Nasal cavity respiratory epithelium epithelial cell of viscerocranial mucosa (primary cell): ENCODE results near the gene ZNF320. TPM values are rescaled to one million over a fixed set of nuclear protein-coding genes. Genes with fewer than 3 reads are reported as not detected.

ENCODE experiments used
- total RNA-seq: library from RNA; depleted of rRNA; stranded (reverse); fragments of >200 nt; gene quantifications from 2 replicates; pipeline ENCODE4 v1.2.3, GENCODE V29; 2014

Gene ZNF320
- 18.5 and 22.7 TPM in 2 replicates for total RNA-seq

DNA sequence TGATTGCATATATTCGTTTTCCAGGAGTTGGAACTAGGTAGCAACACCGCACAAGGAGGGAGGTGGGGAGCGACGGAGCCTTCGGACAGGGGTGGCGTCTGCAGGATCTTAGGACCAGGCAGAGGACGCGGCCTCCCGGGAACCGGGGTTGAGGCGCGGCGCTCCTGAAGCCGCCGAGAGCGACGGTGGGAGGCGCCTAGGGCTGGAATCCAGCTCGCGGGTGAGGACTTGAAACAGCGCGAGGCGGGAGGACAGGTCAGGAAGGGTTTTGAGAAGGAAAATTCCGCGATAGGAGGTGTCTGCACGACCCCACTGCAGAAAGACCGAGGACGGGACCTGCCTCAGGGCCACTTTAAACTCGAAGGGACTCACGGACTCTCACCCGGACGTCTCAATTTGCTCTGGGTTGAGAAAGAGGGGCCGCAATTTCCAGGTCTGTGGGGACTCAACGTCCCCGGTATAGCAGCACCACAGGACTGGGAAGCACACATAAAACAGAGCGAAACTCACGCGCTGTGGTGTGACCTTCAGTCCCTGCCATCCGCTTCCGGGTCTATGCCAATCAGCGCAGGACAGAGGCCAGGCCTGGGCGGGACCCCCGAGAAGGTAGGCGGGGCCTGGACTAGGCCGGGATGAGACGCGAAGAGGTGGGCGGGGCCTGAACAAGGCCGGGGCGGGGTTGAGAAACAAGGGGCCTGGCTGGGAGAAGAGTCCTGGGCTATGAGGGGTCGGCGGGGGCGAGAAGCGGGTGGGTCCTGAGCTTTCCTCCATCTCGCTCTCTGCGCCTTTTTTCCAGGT is at the start of gene ZNF320:
ZNF320 (minus strand) TSS at position 498 of the 798 bp plus-strand sequence. CDS start 7,380 bp downstream, outside the sequence.

DNA sequence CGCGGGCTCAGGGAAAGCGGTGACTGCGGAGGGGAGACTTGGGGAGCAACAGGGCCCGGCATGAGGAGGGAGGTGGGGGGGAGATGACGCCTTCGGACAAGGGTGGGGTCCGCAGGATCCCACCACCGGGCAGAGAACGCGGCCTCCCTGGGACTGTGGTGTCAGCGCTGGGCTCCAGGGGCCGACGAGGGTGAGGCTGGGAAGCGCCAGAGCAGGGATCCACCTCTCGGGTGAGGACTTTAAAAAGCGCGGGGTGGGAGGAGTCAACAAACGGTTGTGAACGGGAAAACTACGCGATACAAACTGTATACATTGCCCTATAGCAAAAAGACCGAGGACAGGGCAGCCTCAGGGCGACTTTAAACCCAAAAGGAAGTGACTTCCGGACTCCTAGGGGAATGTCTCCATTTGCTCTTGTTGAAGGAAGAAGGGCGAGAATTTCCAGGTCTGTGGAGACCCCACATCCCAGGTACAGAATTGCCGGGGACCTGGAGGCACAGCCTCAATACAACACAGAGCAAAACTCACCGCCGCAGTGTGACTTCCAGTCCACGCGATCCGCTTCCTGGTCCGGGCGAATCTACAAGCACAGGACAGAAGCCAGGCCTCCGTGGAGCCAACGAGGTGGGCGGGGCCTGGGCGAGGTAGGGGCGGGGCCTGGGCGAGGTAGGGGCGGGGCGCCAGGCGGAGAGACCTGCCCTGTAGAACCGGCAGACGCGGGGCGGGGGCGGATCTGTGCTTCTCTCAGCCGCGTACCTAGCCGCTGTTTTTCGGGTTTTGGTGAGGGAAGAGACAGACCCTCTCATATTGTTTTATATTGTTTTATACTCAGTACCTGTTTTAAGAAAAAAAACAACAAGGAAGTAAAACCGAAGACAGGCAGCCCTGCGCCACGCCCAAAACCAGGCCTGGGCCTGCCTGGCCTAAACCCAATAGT is 25.7 kb upstream of the ZNF320 start, which contains the start of gene ZNF888:
ZNF888 (minus strand) TSS at position 588 of the 937 bp plus-strand sequence. CDS start 5,555 bp downstream, outside the sequence.

DNA sequence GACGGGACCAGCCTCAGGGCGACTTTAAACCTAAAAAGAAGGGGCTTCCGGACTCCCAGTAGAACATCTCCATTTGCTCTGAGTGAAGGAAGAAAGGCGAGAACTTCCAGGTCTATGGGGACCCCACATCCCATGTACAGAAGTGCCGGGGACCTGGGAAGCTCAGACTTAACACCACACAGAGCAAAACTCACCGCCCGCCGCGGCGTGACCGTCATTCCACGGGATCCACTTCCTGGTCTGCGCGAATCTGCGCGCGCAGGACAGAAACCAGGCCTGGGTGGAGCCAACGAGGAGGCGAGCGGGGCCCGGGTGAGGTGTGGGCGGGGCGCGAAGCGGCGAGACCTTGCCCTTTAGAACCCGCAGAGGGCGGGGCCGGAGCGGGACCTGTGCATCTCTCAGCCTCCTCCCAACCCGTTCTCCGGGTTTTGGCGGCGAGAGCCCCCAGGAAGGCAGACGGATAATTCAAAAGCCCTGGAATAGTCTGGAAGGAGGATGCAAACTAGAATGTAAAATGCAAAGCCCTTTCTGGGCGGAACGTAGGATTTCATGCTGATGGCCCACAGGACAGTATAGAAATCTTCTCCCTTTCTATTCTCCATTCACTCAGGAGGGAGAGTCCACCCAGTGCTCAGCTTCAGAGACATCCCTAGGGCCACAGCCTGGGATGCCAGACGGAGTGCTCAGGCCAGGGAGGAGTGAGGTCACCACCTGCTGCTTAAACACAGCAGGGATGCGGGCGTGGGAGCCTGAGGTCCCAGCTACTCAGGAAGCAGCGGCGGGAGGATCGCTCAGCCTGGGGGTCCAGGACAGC is 39.9 kb downstream of the ZNF320 start, which contains the start of gene ZNF468:
ZNF468 (minus strand) TSS at position 242 of the 814 bp plus-strand sequence. CDS start 3,347 bp downstream, outside the sequence.

Other genes starting within 250 kb of the ZNF320 start
- gene ZNF611, start 162.6 kb downstream of the ZNF320 start, total RNA-seq, result 14.0 and 21.4 TPM in 2 replicates
- 15.7 and 22.0 TPM in 2 replicates for gene ZNF600, start 110.8 kb downstream of the ZNF320 start, total RNA-seq
- gene ZNF28, start 76.0 kb downstream of the ZNF320 start, total RNA-seq, result 57.1 and 73.3 TPM in 2 replicates
- gene ZNF468, start 40.0 kb downstream of the ZNF320 start, total RNA-seq, result 78.6 and 94.8 TPM in 2 replicates
- gene ZNF888, start 25.8 kb upstream of the ZNF320 start, total RNA-seq, result 15.7 and 17.1 TPM in 2 replicates
- 24.3 and 32.6 TPM in 2 replicates for gene ZNF816, start 65.2 kb upstream of the ZNF320 start, total RNA-seq
- gene ERVV-1, start 116.3 kb upstream of the ZNF320 start, total RNA-seq, result not detected in 2 replicates
- not detected in 2 replicates for gene ERVV-2, start 147.1 kb upstream of the ZNF320 start, total RNA-seq
- gene ZNF160, start 205.8 kb upstream of the ZNF320 start, total RNA-seq, result 15.4 and 39.6 TPM in 2 replicates
- 12.3 and 15.4 TPM in 2 replicates for gene ZNF415, start 235.3 kb upstream of the ZNF320 start, total RNA-seq